ENCODE results near the gene NVL. TPM values are rescaled to one million over a fixed set of nuclear protein-coding genes. Genes with fewer than 3 reads are reported as not detected.

NVL gene
- total RNA-seq, 1 experiment from 2014 or later, result 81.5 TPM

DNA sequence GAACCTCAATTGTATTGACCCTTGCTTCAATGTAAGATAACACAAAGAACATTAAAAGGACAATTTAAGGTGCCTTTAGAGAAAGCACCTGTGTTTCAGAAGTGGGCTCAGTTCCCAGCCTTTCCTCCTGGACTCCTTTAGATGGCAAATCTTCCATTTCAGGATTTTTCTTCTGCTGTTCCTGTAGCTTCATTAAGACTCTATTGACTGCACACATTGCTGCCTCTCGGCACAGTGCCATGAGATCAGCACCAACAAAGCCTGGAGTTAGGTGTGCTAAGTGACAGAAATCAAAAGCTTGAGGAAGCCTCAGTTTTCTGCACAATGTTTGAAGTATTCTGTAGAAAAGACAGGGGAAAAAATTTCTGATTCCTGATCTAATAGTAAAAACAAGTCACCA lies 40.6 kb downstream of the NVL start:
- no peaks in the 10 kb centered on the region for H3K27me3 Mint-ChIP-seq (ENCODE audit: insufficient read depth, unreplicated experiment)
- H3K36me3 Mint-ChIP-seq (ENCODE audit: insufficient read depth, unreplicated experiment), result peaks cover 97% of the 10 kb centered on the region
- no peaks in the 10 kb centered on the region for H3K4me1 Mint-ChIP-seq (ENCODE audit: insufficient read depth, unreplicated experiment)
- no peaks in the 10 kb centered on the region for H3K9me3 Mint-ChIP-seq (ENCODE audit: unreplicated experiment)
- no peak overlapping the region for H3K4me3 Mint-ChIP-seq (ENCODE audit: unreplicated experiment)
- no peak overlapping the region for H3K27ac Mint-ChIP-seq (ENCODE audit: low read depth, unreplicated experiment)
- ChIA-PET POLR2A (interaction anchor here (0.7 kb wide), 1 partner anchor 130 kb away, joined by 3 read pairs; no protein-coding TSS in a partner anchor), CTCF (no interaction called here)
- DNase-seq (ENCODE audit: unreplicated experiment), result no peak
- BruUV-seq (replicated peaks), result no TSS peak
- TF ChIP-seq, protein P1, sequence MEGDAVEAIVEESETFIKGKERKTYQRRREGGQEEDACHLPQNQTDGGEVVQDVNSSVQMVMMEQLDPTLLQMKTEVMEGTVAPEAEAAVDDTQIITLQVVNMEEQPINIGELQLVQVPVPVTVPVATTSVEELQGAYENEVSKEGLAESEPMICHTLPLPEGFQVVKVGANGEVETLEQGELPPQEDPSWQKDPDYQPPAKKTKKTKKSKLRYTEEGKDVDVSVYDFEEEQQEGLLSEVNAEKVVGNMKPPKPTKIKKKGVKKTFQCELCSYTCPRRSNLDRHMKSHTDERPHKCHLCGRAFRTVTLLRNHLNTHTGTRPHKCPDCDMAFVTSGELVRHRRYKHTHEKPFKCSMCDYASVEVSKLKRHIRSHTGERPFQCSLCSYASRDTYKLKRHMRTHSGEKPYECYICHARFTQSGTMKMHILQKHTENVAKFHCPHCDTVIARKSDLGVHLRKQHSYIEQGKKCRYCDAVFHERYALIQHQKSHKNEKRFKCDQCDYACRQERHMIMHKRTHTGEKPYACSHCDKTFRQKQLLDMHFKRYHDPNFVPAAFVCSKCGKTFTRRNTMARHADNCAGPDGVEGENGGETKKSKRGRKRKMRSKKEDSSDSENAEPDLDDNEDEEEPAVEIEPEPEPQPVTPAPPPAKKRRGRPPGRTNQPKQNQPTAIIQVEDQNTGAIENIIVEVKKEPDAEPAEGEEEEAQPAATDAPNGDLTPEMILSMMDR (IDR thresholded peaks at IDR 0.05; ENCODE audit: unreplicated experiment), result no peak
- intact Hi-C loops (cut with micrococcal nuclease), result no loop called here

DNA sequence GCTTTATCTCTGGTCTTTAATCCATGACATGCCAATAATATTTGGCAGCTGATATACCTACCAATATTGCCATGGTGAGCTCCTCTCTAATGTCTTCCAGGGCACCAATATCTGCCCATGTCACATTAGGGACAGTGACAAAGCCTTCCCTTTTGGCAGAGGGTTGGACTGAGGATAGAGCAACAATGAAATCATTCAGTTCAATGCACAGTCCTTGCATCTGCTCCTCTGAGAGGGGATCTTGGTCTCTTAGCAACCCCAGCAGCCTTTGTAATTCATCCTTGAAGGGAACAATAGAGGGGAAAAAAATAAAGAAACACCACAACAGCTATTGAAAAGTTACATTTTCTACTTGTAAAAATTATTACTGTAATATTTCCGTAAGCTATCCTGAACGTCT lies 42.3 kb downstream of the NVL start:
- POLR2A ChIA-PET, result interaction anchor here (0.6 to 1.9 kb wide), 7 partner anchors 10 to 174 kb away, joined by 3 to 9 read pairs (median 3); partner anchors contain the start of genes FBXO28 and NVL
- intact Hi-C loops (cut with micrococcal nuclease), result no loop called here

DNA sequence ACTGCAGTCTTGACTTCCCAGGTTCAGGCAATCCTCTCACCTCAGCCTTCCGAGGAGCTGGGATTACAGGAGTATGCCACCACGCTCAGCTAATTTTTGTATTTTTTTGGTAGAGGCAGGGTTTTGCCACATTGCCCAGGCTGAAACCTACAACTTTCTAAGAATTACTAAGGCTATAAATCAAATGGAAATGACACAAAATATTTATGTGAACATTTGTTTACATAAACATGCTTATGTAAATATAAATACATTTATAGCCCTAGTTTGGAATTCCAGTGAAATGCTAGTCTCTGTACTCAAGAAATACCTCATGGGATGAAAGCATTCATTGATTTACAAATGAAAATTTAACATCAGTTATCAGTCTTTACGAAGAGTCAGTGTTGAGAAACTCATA lies 47.8 kb downstream of the NVL start:
- Mint-ChIP-seq H3K4me3 (ENCODE audit: unreplicated experiment) (no peak overlapping the region), H3K27ac (ENCODE audit: low read depth, unreplicated experiment) (no peak overlapping the region), H3K36me3 (ENCODE audit: insufficient read depth, unreplicated experiment) (peaks cover 96% of the 10 kb centered on the region), H3K4me1 (ENCODE audit: insufficient read depth, unreplicated experiment) (no peaks in the 10 kb centered on the region), H3K27me3 (ENCODE audit: insufficient read depth, unreplicated experiment) (no peaks in the 10 kb centered on the region), H3K9me3 (ENCODE audit: unreplicated experiment) (no peaks in the 10 kb centered on the region)
- ChIA-PET POLR2A (interaction anchor here (0.7 to 2.1 kb wide), 2 partner anchors 10 to 76 kb away, joined by 3 to 5 read pairs; no protein-coding TSS in a partner anchor), CTCF (interaction anchor here (0.6 to 1.2 kb wide), 2 partner anchors 52 to 175 kb away, joined by 3 to 4 read pairs; no protein-coding TSS in a partner anchor)
- DNase-seq (ENCODE audit: unreplicated experiment), result no peak
- no TSS peak for BruUV-seq (replicated peaks)
- TF ChIP-seq, protein P1 (IDR thresholded peaks at IDR 0.05; ENCODE audit: unreplicated experiment), result no peak
- intact Hi-C loops (cut with micrococcal nuclease), result no loop called here

More for the DNA sequence above, 42.3 kb downstream of the NVL start:
- DNase-seq (ENCODE audit: unreplicated experiment), result no peak
- H3K4me1 Mint-ChIP-seq (ENCODE audit: insufficient read depth, unreplicated experiment), result no peaks in the 10 kb centered on the region
- no peak overlapping the region for H3K4me3 Mint-ChIP-seq (ENCODE audit: unreplicated experiment)
- peaks cover 96% of the 10 kb centered on the region for H3K36me3 Mint-ChIP-seq (ENCODE audit: insufficient read depth, unreplicated experiment)
- H3K9me3 Mint-ChIP-seq (ENCODE audit: unreplicated experiment), result no peaks in the 10 kb centered on the region
- TF ChIP-seq, protein P1 (IDR thresholded peaks at IDR 0.05; ENCODE audit: unreplicated experiment), result no peak
- CTCF ChIA-PET, result interaction anchor here (0.6 to 1.4 kb wide), 5 partner anchors 20 to 119 kb away, joined by 3 to 4 read pairs (median 3); no protein-coding TSS in a partner anchor
- no peaks in the 10 kb centered on the region for H3K27me3 Mint-ChIP-seq (ENCODE audit: insufficient read depth, unreplicated experiment)
- no TSS peak for BruUV-seq (replicated peaks)
- H3K27ac Mint-ChIP-seq (ENCODE audit: low read depth, unreplicated experiment), result no peak overlapping the region

DNA sequence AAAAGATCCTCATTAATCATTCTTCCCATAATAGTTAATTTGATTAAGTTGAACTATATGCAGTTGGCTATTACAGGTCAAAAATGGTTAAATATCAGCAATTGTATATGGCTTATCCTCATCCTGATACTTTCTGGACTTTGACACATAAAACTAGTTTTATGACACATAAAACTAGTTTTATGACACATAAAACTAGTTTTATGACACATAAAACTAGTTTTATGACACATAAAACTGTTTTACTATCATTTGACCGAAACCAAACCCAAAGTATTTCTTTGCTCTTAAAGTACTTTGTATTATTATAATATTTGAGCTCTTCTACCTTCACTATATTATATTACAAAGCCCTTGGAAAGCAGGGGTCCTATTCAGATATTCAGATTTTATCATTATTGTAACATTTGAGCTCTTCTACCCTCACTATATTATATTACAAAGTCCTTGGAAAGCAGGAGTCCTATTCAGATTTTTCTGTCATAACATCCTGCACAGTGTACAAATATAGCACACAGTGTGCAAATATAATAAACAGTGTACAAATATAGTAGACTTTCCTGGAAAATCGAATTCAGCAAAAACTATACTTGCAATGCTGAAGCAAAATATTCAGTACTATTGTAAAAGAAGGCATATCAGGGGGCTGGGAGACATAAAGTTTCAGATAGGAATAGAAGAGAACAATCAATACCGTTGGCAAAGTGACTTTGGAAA lies 53.0 kb downstream of the NVL start:
- no peak overlapping the region for H3K4me3 Mint-ChIP-seq (ENCODE audit: unreplicated experiment)
- no peak overlapping the region for H3K27ac Mint-ChIP-seq (ENCODE audit: low read depth, unreplicated experiment)
- TF ChIP-seq, protein P1 (IDR thresholded peaks at IDR 0.05; ENCODE audit: unreplicated experiment), result no peak
- H3K27me3 Mint-ChIP-seq (ENCODE audit: insufficient read depth, unreplicated experiment), result no peaks in the 10 kb centered on the region
- H3K4me1 Mint-ChIP-seq (ENCODE audit: insufficient read depth, unreplicated experiment), result peaks cover 5% of the 10 kb centered on the region
- no TSS peak for BruUV-seq (replicated peaks)
- H3K9me3 Mint-ChIP-seq (ENCODE audit: unreplicated experiment), result no peaks in the 10 kb centered on the region
- H3K36me3 Mint-ChIP-seq (ENCODE audit: insufficient read depth, unreplicated experiment), result peaks cover 85% of the 10 kb centered on the region
- no peak for DNase-seq (ENCODE audit: unreplicated experiment)
- intact Hi-C loops (cut with micrococcal nuclease), result no loop called here
- CTCF ChIA-PET, result interaction anchor here (0.6 to 1.0 kb wide), 4 partner anchors 32 to 57 kb away, joined by 3 to 5 read pairs (median 4); partner anchors contain the start of gene NVL
- POLR2A ChIA-PET, result interaction anchor here (1.0 to 1.6 kb wide), 2 partner anchors 10 to 53 kb away, joined by 3 to 5 read pairs; partner anchors contain the start of gene NVL
